Hepatocyte (in vitro differentiated cells): ENCODE results near the gene RASAL2. TPM values are rescaled to one million over a fixed set of nuclear protein-coding genes. Genes with fewer than 3 reads are reported as not detected.

Experiments used
- DNase-seq: peaks from one replicate; pipeline ENCODE4 v3.0.0-alpha.2; 2016; ENCODE audit warnings: low spot score
- H2AFZ ChIP-seq: fragments of 200-600 bp; sonication (generic); 2 replicates; pipeline ENCODE4 v1.6.0; 2016; ENCODE audit warnings: antibody characterized with exemption, mild to moderate bottlenecking
- H3K27ac ChIP-seq: fragments of 200-600 bp; sonication (generic); 2 replicates; pipeline ENCODE4 v1.5.1; 2016; ENCODE audit warnings: mild to moderate bottlenecking
- H3K27me3 ChIP-seq: fragments of 200-600 bp; sonication (generic); 2 replicates; pipeline ENCODE4 v1.6.1; 2016
- H3K36me3 ChIP-seq: fragments of 200-600 bp; sonication (generic); replicated peaks from 2 replicates; pipeline ENCODE4 v1.5.1; 2016; ENCODE audit warnings: low read depth; ENCODE audit not compliant: insufficient read depth
- H3K4me1 ChIP-seq: fragments of 200-600 bp; sonication (generic); 2 replicates; pipeline ENCODE4 v1.5.1; 2016; ENCODE audit warnings: mild to moderate bottlenecking, moderate library complexity; ENCODE audit not compliant: insufficient read depth
- H3K4me2 ChIP-seq: fragments of 200-600 bp; sonication (generic); 2 replicates; pipeline ENCODE4 v1.6.0; 2016
- H3K4me3 ChIP-seq: fragments of 200-600 bp; sonication (generic); 2 replicates; pipeline ENCODE4 v1.5.1; 2016; ENCODE audit warnings: mild to moderate bottlenecking
- H3K79me2 ChIP-seq: fragments of 200-600 bp; sonication (generic); 2 replicates; pipeline ENCODE4 v1.6.0; 2017; ENCODE audit warnings: mild to moderate bottlenecking
- H3K9me2 ChIP-seq: fragments of 200-600 bp; sonication (generic); replicated peaks from 2 replicates; pipeline ENCODE4 v1.6.0; 2017; ENCODE audit warnings: mild to moderate bottlenecking; ENCODE audit not compliant: insufficient read depth
- H3K9me3 ChIP-seq: fragments of 200-600 bp; sonication (generic); 2 replicates; pipeline ENCODE4 v1.5.1; 2016; ENCODE audit warnings: low read depth, mild to moderate bottlenecking
- H4K20me1 ChIP-seq: fragments of 200-600 bp; sonication (generic); 2 replicates; pipeline ENCODE4 v1.6.0; 2016; ENCODE audit warnings: mild to moderate bottlenecking; ENCODE audit not compliant: insufficient read depth, poor library complexity, severe bottlenecking
- CTCF ChIP-seq: fragments of 200-600 bp; sonication (generic); IDR thresholded peaks from 2 replicates; pipeline ENCODE4 v1.5.1; 2016; ENCODE audit warnings: antibody characterized with exemption, mild to moderate bottlenecking; ENCODE audit not compliant: poor library complexity
- EZH2 ChIP-seq: fragments of 200-600 bp; sonication (generic); IDR thresholded peaks from 2 replicates; pipeline ENCODE4 v1.6.1; 2016; ENCODE audit warnings: antibody characterized with exemption, mild to moderate bottlenecking, borderline replicate concordance
- EZH2phosphoT487 ChIP-seq: fragments of 200-600 bp; sonication (generic); IDR thresholded peaks from one replicate; pipeline ENCODE4 v1.6.1; 2018; ENCODE audit warnings: antibody characterized with exemption, mild to moderate bottlenecking, low read depth, moderate library complexity; ENCODE audit not compliant: unreplicated experiment, severe bottlenecking
- WGBS: methylation state at CpG from one replicate; pipeline ENCODE4 v1.1.6; 2016; ENCODE audit warnings: low lambda C conversion rate; ENCODE audit errors: missing lambda C conversion rate; 5-methylcytosine and 5-hydroxymethylcytosine counted together
- polyA plus RNA-seq: library from polyadenylated mRNA; unstranded; fragments of >200 nt; fragmentation: Nextera tagmentation; extraction: Ambion mirVana; gene quantifications from 2 replicates; pipeline ENCODE4 v1.2.1, GENCODE V29; 2016
- total RNA-seq: library from RNA; depleted of rRNA; stranded (reverse); fragments of >200 nt; gene quantifications from 2 replicates; pipeline ENCODE4 v1.2.3, GENCODE V29; 2014

Gene RASAL2
- total and polyA plus RNA-seq, 2 experiments from 2014 or later, result 8.7 to 24.0 TPM

- no peaks in the 10 kb centered on the region for H3K9me2 ChIP-seq
- H3K4me3 ChIP-seq, result no peak overlapping the region
- no peaks in the 10 kb centered on the region for H3K4me1 ChIP-seq
- no peaks in the 10 kb centered on the region for H3K79me2 ChIP-seq
- no peak for TF ChIP-seq EZH2
- TF ChIP-seq EZH2phosphoT487, result no peak
- TF ChIP-seq CTCF, result no peak
- H3K27me3 ChIP-seq, result no peaks in the 10 kb centered on the region
- H4K20me1 ChIP-seq, result no peaks in the 10 kb centered on the region
- 79% methylated on average over 3 of the region's 3 CpGs for WGBS
- no peak for DNase-seq
- H3K9me3 ChIP-seq, result no peaks in the 10 kb centered on the region
- H2AFZ ChIP-seq, result no peak overlapping the region
- no peak overlapping the region for H3K4me2 ChIP-seq
- no peak overlapping the region for H3K27ac ChIP-seq
- no peaks in the 10 kb centered on the region for H3K36me3 ChIP-seq
Measured at GRCh38 chr1:178484698-178485225, 390.9 kb downstream of the RASAL2 start.

- Histone ChIP-seq H2AFZ (no peak overlapping the region), H3K27ac (no peak overlapping the region), H3K4me3 (no peak overlapping the region), H3K4me2 (no peak overlapping the region), H3K79me2 (no peaks in the 10 kb centered on the region), H3K9me3 (no peaks in the 10 kb centered on the region), H3K27me3 (no peaks in the 10 kb centered on the region), H4K20me1 (no peaks in the 10 kb centered on the region), H3K4me1 (no peaks in the 10 kb centered on the region), H3K36me3 (no peaks in the 10 kb centered on the region), H3K9me2 (no peaks in the 10 kb centered on the region)
- no peak for DNase-seq
- TF ChIP-seq EZH2phosphoT487, result no peak
- no peak for TF ChIP-seq EZH2
- no peak for TF ChIP-seq CTCF
- 76% methylated on average over 3 of the region's 3 CpGs for WGBS
Measured at GRCh38 chr1:178485541-178485981, 391.7 kb downstream of the RASAL2 start.

- no peak overlapping the region for H3K27ac ChIP-seq
- H3K9me2 ChIP-seq, result no peaks in the 10 kb centered on the region
- TF ChIP-seq EZH2phosphoT487 (no peak), CTCF (no peak)
- no peaks in the 10 kb centered on the region for H3K9me3 ChIP-seq
- no peak overlapping the region for H3K4me2 ChIP-seq
- H3K36me3 ChIP-seq, result no peaks in the 10 kb centered on the region
- H4K20me1 ChIP-seq, result no peaks in the 10 kb centered on the region
- H2AFZ ChIP-seq, result no peak overlapping the region
- H3K4me1 ChIP-seq, result no peaks in the 10 kb centered on the region
- H3K79me2 ChIP-seq, result no peaks in the 10 kb centered on the region
- H3K27me3 ChIP-seq, result no peaks in the 10 kb centered on the region
- no peak overlapping the region for H3K4me3 ChIP-seq
- DNase-seq, result no peak
- 97% methylated on average over 50 of the region's 54 CpGs for WGBS
Measured at GRCh38 chr1:178486100-178487069, 392.5 kb downstream of the RASAL2 start.
